ENCODE results near the gene HSPA6.
"Not testable (repeated sequence)": the region's sequence is repeated elsewhere in the genome, so short reads cannot be mapped to it uniquely, and the experiment has no call there.

HSPA6 gene

GRCh38 chr1:161549652-161550051, 25.3 kb downstream of the HSPA6 start, which contains the start of gene FCGR3A:
TSS of gene FCGR3A (minus strand) at chr1:161549818. CDS start at chr1:161549736, 82 bp downstream.
- TF ChIP-seq CTCF (IDR thresholded peaks at IDR 0.05; ENCODE audit: insufficient read depth, missing control alignments) = no peak
- DNase-seq (ENCODE audit: insufficient read length, low spot score) (no peak), FAIRE-seq (no peak)

- not testable (repeated sequence) for DNase-seq (ENCODE audit: insufficient read length, low spot score); FAIRE-seq
Measured at GRCh38 chr1:161550942-161551341, 26.6 kb downstream of the HSPA6 start.

GRCh38 chr1:161553631-161554030, 29.3 kb downstream of the HSPA6 start:
- not testable (repeated sequence) for DNase-seq (ENCODE audit: insufficient read length, low spot score); FAIRE-seq

GRCh38 chr1:161554340-161554739, 30.0 kb downstream of the HSPA6 start:
- not testable (repeated sequence) for FAIRE-seq; DNase-seq (ENCODE audit: insufficient read length, low spot score)

- DNase-seq (ENCODE audit: insufficient read length, low spot score); FAIRE-seq: not testable (repeated sequence)
Measured at GRCh38 chr1:161554815-161555417, 30.6 kb downstream of the HSPA6 start.

GRCh38 chr1:161556143-161556542, 31.8 kb downstream of the HSPA6 start:
- not testable (repeated sequence) for DNase-seq (ENCODE audit: insufficient read length, low spot score); FAIRE-seq

- DNase-seq (ENCODE audit: insufficient read length, low spot score); FAIRE-seq: not testable (repeated sequence)
Measured at GRCh38 chr1:161556990-161557389, 32.6 kb downstream of the HSPA6 start.

GRCh38 chr1:161557506-161558450, 33.4 kb downstream of the HSPA6 start:
- DNase-seq (ENCODE audit: insufficient read length, low spot score); FAIRE-seq: not testable (repeated sequence)

GRCh38 chr1:161560960-161561715, 36.8 kb downstream of the HSPA6 start:
- FAIRE-seq; DNase-seq (ENCODE audit: insufficient read length, low spot score): not testable (repeated sequence)

GRCh38 chr1:161562441-161562840, 38.1 kb downstream of the HSPA6 start:
- FAIRE-seq; DNase-seq (ENCODE audit: insufficient read length, low spot score): not testable (repeated sequence)

GRCh38 chr1:161563522-161563921, 39.2 kb downstream of the HSPA6 start:
- not testable (repeated sequence) for DNase-seq (ENCODE audit: insufficient read length, low spot score); FAIRE-seq

- not testable (repeated sequence) for FAIRE-seq
Measured at GRCh38 chr1:161566602-161566960, 42.2 kb downstream of the HSPA6 start.

GRCh38 chr1:161571703-161572102, 47.4 kb downstream of the HSPA6 start:
- FAIRE-seq; DNase-seq (ENCODE audit: insufficient read length, low spot score): not testable (repeated sequence)

More at GRCh38 chr1:161566602-161566960, 42.2 kb downstream of the HSPA6 start:
- not testable (repeated sequence) for DNase-seq (ENCODE audit: insufficient read length, low spot score)
